Small intestine (tissue), 7 donors: ENCODE measurements around the gene STK32A. TPM values are rescaled to one million over a fixed set of nuclear protein-coding genes. Genes with fewer than 3 reads are reported as not detected.

Experiments
- DNase-seq, 2 donors: peaks; one replicate each; pipeline versions ENCODE4 v3.0.0 to v3.0.0-alpha.2; 2013
- FAIRE-seq: peaks from 2 replicates; lab custom pipeline; 2012; peaks lifted over from hg19 to GRCh38; lab: Jason Lieb, UNC
- H3K27ac ChIP-seq, 3 donors: one replicate each; pipeline ENCODE4 v1.5.1; 2013; ENCODE audit warnings: low read length in 2 of 3, mild to moderate bottlenecking in 2 of 3, control low read depth in 1 of 3, inconsistent platforms in 1 of 3, low read depth in 1 of 3, moderate library complexity in 1 of 3
- H3K27me3 ChIP-seq, 3 donors: one replicate each; pipeline ENCODE4 v1.6.1; 2013; ENCODE audit warnings: low read length in 3 of 3, inconsistent platforms in 1 of 3; ENCODE audit not compliant: control insufficient read depth in 3 of 3, insufficient read depth in 3 of 3
- H3K36me3 ChIP-seq, 3 donors: one replicate each; pipeline ENCODE4 v1.6.1; 2013; ENCODE audit warnings: low read length in 3 of 3, inconsistent platforms in 1 of 3, low read depth in 1 of 3, mild to moderate bottlenecking in 1 of 3, moderate library complexity in 1 of 3; ENCODE audit not compliant: control insufficient read depth in 3 of 3, insufficient read depth in 2 of 3
- H3K4me1 ChIP-seq, 3 donors: one replicate each; pipeline ENCODE4 v1.6.1; 2013; ENCODE audit warnings: low read length in 2 of 3, inconsistent platforms in 1 of 3, low read depth in 1 of 3, mild to moderate bottlenecking in 1 of 3, moderate library complexity in 1 of 3; ENCODE audit not compliant: control insufficient read depth in 3 of 3, insufficient read depth in 2 of 3
- H3K4me3 ChIP-seq, 3 donors: one replicate each; pipeline ENCODE4 v1.5.1; 2013; ENCODE audit warnings: low read length in 3 of 3, control low read depth in 1 of 3, inconsistent platforms in 1 of 3, low read depth in 1 of 3, mild to moderate bottlenecking in 1 of 3, moderate library complexity in 1 of 3
- H3K9me3 ChIP-seq, 2 donors: one replicate each; pipeline ENCODE4 v1.6.1; 2013; ENCODE audit warnings: low read depth in 1 of 2, low read length in 1 of 2; ENCODE audit not compliant: control insufficient read depth in 2 of 2, insufficient read depth in 1 of 2
- WGBS, 3 donors: extraction: QIAGEN DNeasy Blood & Tissue Kit; methylation state at CpG; one replicate each; pipeline ENCODE4 v1.1.7; 2013; 5-methylcytosine and 5-hydroxymethylcytosine counted together
- polyA plus RNA-seq, 4 donors: library from polyadenylated mRNA; stranded (reverse) in 3 of 4; unstranded in 1 of 4; fragments of 200-250 nt in 3 of 4; fragments of 120-200 nt in 1 of 4; gene quantifications; one replicate each; pipeline versions ENCODE4 v1.2.1 to v1.2.3, GENCODE V29; 2013
- donor health status: healthy with polysubstance abuse.
- donor health status: control.
- donor health status: control.
- donor health status: Bipolar disorder and iron deficiency.
- donor health status: healthy.

Gene STK32A
- polyA plus RNA-seq, 4 donors, result 0.27 to 0.92 (median 0.43) TPM; not detected in 1

DNA sequence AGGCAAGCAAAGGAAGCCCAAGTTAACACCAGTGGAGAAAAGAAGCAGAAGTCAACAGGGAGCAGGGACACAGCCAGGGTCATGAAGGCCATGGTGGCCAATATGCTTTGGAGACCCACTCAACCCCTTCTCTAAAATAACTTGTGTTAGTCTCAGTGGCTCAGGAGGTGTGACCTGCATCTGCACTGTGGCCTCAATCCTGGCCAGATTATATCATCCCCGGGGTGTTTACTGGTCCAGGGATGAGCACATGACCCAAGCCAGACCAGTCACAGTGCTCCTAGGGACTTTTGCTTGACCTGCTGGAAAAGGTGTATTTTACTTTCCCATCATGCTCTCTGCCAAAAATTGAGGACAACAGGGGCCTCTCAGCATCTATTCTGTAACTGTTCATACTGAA lies 169.9 kb downstream of the STK32A start:
- peaks cover 0 to 4% (median 0%) of the 10 kb centered on the region in 3 donors for H3K36me3 ChIP-seq
- H3K9me3 ChIP-seq, result no peaks in the 10 kb centered on the region
- WGBS, 3 donors, result 89 to 97% (median 95%) methylated on average over 1 of the region's 1 CpG
- no peaks in the 10 kb centered on the region for H3K27me3 ChIP-seq
- peaks cover 0 to 6% (median 0%) of the 10 kb centered on the region in 3 donors for H3K4me1 ChIP-seq
- no peak for DNase-seq
- no peak overlapping the region for H3K4me3 ChIP-seq
- H3K27ac ChIP-seq, result peak overlapping the region in 1 of 3 donors; percentile 72
- FAIRE-seq, result no peak

DNA sequence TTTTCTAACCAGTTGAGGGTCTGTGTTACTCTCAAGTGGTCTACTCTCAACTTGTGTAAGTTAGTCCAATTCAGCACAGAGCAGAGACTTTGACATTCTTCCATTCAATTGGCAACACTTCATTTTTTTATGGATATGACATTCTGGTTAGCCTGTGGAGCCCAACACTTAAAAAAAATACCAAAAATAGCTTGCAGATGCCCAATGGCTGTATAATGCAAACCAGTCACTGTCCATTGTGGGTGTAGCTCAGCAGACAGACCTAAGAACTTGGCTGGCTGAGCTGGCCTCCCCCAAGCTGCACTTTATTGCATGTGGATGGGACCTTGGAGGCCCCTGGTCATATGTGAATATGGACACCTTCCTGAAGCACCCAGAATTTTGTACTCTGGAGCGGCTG lies 171.8 kb downstream of the STK32A start:
- Histone ChIP-seq H3K27me3 (no peaks in the 10 kb centered on the region), H3K4me3 (no peak overlapping the region), H3K36me3 (peaks cover 0 to 9% (median 0%) of the 10 kb centered on the region in 3 donors), H3K4me1 (peaks cover 0 to 7% (median 0%) of the 10 kb centered on the region in 3 donors), H3K27ac (peak overlapping the region in 1 of 3 donors; percentile 12), H3K9me3 (no peaks in the 10 kb centered on the region)
- DNase-seq, result no peak
- 78 to 100% (median 82%) methylated on average over 1 of the region's 1 CpG for WGBS, 3 donors
- FAIRE-seq, result no peak

DNA sequence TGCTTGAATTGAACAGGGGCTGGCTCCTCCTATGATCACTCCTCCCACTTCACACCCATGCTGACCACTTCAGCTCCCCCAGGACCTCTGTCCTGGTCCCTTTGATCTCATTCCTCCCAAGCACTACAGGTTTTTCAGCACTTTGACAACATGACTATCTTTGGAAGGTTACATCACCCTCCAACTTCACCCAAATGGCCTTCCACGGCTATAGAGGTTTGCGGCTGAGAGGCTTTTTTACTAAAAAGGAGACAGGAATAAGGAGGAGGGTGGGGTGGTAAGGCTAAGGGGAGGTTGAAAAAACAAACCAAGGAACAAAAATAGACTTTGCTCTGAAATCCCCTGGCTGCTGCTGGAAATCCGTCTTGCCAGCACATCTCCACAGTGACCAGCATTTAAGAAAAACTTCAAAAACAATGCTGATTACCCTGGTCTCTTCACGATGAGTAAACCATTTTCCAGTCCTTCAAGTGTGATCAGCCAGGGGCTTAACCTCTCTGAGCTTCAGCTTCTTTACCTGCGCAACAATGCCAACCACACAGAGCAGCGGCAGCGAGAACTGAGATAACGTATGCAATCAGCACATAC lies 172.4 kb downstream of the STK32A start:
- H3K9me3 ChIP-seq, result no peaks in the 10 kb centered on the region
- DNase-seq (no peak), FAIRE-seq (no peak)
- H3K27ac ChIP-seq, result peak overlapping the region in 1 of 3 donors; percentile 36
- H3K27me3 ChIP-seq, result no peaks in the 10 kb centered on the region
- H3K36me3 ChIP-seq, result peaks cover 0 to 9% (median 0%) of the 10 kb centered on the region in 3 donors
- H3K4me3 ChIP-seq, result no peak overlapping the region
- WGBS, 3 donors, result 63 to 81% (median 77%) methylated on average over 8 of the region's 8 CpGs
- peaks cover 0 to 7% (median 0%) of the 10 kb centered on the region in 3 donors for H3K4me1 ChIP-seq

DNA sequence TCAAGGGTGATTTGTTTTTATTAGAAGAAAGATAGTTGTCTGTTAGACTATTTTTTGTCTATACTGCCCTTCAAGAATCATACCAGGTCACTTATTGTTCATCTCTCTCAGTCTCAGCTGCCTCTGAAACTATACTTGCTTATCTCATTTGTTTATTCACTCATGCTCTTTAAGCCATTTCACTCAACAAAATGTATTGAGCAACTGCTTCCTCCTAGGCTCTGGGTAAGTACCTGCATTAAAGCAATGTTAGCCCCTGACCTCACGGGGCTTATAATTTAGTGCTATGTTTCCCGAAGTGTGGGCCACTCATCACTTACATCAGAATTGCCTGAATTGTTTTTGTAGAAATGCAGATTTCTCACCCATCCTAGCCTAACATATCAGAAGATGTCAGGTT lies 174.2 kb downstream of the STK32A start:
- FAIRE-seq, result no peak

DNA sequence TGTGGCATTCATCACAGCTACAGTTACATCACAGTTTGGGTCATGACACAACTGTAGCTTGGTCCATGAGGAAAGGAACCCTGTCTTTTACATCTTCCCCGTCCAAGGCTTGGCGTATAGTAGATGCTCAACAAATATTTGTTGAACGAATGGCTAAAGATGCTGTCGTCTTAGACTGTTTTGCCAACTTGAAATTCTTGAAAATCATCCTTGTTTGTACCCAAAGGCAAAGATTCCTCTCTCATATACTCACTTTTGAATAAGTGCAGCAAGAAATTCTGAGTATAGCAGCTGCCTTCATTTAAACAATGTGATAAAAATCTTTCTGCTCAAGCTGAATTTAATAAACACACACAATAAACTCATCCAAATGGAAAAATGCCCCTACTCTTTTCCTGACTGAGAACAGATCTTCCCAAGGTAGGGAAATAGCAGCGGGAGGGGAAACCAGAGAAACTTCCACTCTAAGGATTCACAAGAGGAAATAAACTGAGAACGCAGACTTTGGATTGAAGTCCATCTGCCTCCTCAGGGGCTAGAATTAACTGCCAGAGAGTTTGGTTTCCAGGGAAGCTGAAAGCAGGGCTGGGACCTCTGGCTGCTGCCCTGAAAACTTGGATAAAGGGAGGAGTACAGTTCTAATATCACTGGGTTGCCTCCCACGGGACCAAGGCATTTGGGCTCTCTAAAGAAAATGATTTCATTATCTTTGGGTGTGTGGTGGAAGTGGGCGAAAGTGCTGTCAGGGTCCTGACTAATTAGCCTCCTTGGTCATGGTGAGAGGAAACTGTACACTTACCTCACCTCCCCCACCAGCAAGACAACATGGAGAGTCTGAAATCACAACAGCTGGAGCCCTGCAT lies 175.9 kb downstream of the STK32A start:
- WGBS, 3 donors, result 56 to 60% (median 56%) methylated on average over 8 of the region's 8 CpGs
- FAIRE-seq, result no peak

More for the DNA sequence above, 174.2 kb downstream of the STK32A start:
- H3K36me3 ChIP-seq, result peaks cover 0 to 10% (median 0%) of the 10 kb centered on the region in 3 donors
- H3K4me1 ChIP-seq, result peaks cover 0 to 7% (median 0%) of the 10 kb centered on the region in 3 donors
- no peak for DNase-seq
- H3K27ac ChIP-seq, result no peak overlapping the region
- H3K27me3 ChIP-seq, result no peaks in the 10 kb centered on the region
- H3K9me3 ChIP-seq, result no peaks in the 10 kb centered on the region
- 89 to 95% (median 94%) methylated on average over 2 of the region's 2 CpGs for WGBS, 3 donors
- H3K4me3 ChIP-seq, result no peak overlapping the region

DNA sequence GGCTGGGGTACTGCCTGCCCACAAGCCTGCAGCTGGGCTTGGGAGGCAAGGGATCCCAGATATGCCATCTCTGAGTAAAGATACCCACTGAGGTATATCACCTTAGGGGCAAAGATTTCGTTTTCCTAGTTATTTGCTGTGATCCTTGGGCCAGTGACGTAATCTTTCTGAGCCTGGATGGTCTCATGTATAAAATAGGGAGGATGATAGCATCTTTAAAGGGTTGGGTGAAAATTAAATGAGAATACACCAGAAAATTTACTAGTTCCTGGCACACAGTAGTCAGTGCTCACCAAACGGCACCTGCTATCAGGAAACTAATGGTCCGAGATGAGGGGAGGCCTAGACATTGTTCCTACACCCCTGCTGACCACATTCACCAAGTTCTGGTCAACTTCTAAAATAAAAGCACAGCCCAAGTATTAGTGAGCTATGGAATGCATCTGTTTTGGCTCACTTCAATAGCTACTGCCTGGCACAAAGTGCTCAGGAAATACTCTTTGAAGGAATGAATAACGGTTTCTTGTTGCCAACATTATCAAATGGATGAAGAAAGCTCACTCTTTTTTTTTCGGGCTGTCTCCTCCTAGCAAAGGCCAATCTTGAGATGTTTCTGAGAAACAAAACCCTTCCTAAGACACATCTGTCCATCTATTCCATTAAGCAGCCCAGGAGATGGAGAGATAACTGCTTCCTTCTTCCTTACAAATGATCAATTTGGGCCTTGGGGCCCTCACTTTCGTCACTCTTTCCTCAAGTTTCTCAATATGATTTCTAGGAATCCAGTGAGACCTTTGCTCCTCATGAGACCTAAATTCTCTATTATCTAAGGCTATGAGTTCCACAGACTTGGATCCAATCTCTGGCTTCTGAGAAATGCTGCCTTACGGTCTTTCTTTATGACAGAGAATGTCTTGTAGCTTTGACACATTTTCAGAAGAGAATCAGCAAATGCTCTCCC lies 176.8 kb downstream of the STK32A start:
- Histone ChIP-seq H3K27me3 (no peaks in the 10 kb centered on the region), H3K9me3 (no peaks in the 10 kb centered on the region), H3K27ac (peak overlapping the region in 1 of 3 donors; percentile 28), H3K36me3 (peaks cover 0 to 10% (median 0%) of the 10 kb centered on the region in 3 donors), H3K4me1 (peaks cover 0 to 7% (median 0%) of the 10 kb centered on the region in 3 donors), H3K4me3 (no peak overlapping the region)
- FAIRE-seq, result no peak
- 58 to 76% (median 74%) methylated on average over 8 of the region's 8 CpGs for WGBS, 3 donors
- DNase-seq, result peak in 1 of 2 donors; percentile 44

More for the DNA sequence above, 175.9 kb downstream of the STK32A start:
- H3K27me3 ChIP-seq, result no peaks in the 10 kb centered on the region
- H3K9me3 ChIP-seq, result no peaks in the 10 kb centered on the region
- DNase-seq, result peak in 1 of 2 donors; percentile 16
- H3K4me1 ChIP-seq, result peaks cover 0 to 7% (median 0%) of the 10 kb centered on the region in 3 donors
- H3K4me3 ChIP-seq, result no peak overlapping the region
- peaks cover 0 to 10% (median 0%) of the 10 kb centered on the region in 3 donors for H3K36me3 ChIP-seq
- peak overlapping the region in 1 of 3 donors; percentile 28 for H3K27ac ChIP-seq

DNA sequence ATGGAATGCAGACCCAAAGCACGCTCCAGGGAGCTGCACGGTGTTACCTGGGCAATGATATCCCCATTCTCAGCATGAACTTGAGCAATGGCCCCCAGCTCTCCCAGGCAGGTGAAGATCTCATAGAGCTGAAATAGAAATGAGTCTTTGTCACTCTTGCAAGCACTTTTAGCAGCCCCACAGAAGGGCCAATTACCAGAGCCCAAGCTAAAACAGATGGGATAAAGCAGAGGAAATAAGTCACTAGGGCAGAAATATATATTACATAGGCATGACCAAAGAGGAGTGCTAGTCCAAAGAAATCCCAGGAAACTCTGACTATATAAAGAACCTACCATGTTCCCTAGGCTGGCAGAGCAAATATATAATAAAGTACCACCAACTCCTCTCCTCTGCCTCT lies 177.7 kb downstream of the STK32A start:
- H3K4me1 ChIP-seq, result peaks cover 0 to 11% (median 0%) of the 10 kb centered on the region in 3 donors
- DNase-seq (no peak), FAIRE-seq (no peak)
- H3K36me3 ChIP-seq, result peaks cover 0 to 10% (median 0%) of the 10 kb centered on the region in 3 donors
- H3K9me3 ChIP-seq, result no peaks in the 10 kb centered on the region
- 91 to 100% (median 95%) methylated on average over 2 of the region's 2 CpGs for WGBS, 3 donors
- no peak overlapping the region for H3K27ac ChIP-seq
- no peak overlapping the region for H3K4me3 ChIP-seq
- no peaks in the 10 kb centered on the region for H3K27me3 ChIP-seq
